ENCODE measurements around the gene STAT5B. TPM values are rescaled to one million over a fixed set of nuclear protein-coding genes. Genes with fewer than 3 reads are reported as not detected.
A peak's percentile ranks its signal among the peaks of the same experiment; 100 is the strongest.

The STAT5B gene
- total and polyA plus RNA-seq, 9 of the 15 experiments (the other 6 are each of a cell fraction or from before 2014, with no cell fraction given) = 20.8 to 176 (median 92.4) TPM

DNA sequence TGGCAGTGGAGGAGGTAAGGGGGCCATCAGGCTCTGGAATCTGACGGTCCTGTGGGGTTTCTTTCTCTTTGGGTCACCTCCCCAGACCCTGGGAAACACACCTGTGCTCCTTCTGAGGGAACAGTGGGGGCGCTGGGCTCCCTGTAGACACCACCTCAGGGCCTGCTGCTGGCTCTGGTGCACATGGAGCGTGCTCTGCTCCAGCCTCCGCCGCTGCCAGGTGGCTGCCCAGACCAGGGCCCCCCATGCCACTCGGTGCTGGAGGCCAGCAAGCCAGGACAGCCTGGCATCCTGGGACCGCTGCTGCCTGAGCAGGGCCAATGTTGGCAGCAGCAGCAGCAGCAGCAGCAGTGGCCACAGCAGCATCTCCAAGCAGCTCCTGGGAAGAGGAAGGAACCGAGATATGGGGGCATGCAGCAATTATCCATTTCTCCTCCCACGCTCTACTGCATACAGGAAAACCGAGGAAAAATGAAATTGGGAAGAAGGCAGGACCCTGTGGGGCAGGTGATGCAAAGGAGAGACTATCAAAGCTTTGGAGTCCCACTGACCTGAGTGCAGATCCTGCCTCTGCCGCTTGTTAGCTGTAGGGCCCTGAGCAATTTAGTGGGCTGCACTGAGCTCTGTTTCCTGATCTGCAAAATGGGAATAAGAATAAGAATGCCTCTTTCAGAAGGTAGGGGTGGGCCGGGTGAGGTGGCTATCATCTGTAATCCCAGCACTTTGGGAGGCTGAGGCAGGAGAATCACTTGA is 82.8 kb downstream of the STAT5B start (continued):
- TF ChIP-seq BCOR (IDR thresholded peaks at IDR 0.05) = peak; percentile 53
- no peak for TF ChIP-seq ETV5 (CRISPR knock-in tag; IDR thresholded peaks at IDR 0.05; ENCODE audit: low read depth)
- TF ChIP-seq NUFIP1 (IDR thresholded peaks at IDR 0.05; ENCODE audit: partially characterized antibody) = no peak

DNA sequence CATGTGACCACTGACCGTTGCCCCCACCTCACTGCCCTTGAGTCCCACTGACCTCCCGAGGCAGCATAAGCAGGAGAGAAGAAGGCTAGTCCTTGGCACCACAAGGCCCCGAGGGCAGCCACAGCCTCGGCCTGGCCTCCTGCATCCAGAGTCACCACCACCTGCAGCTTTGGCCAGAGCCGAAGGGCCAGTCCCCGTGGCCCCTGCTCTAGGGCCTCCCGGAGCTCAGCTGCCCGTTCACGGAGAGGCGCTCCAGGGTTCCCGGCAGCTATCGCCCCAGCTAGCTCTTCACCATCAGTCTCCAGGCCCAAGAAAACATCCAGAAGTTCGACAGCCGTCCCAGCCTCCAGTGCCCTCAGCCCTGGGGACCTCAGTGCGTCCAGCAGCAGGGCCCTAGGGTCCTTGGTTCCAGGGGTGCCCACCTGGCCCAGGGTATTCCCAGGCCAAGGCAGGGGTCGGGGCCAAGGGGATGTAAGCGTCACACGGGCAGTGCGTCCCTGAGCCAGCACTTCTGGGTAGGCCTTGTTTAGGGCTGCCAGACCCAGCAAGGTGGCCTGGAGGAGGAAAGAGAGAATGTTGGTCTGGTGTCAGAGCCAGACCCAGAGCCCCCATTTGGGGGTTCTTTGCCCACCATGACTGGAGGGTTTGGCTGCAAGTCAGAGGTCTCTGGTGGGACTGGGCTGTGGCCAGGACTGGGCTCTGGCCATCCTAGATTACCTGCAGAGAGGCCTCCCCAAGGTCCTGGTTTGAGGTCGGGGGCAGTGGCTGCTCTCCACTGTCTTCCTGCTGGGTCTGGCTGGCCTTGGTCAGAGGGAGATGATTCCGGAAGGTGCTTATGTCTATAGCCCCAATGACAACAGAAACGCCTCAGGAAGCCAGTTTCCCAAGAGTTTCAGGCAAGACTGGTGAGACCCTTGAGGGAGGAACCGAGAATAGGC is 83.7 kb downstream of the STAT5B start:
- Histone ChIP-seq H3K4me3 (no peak overlapping the region), H3K27ac (ENCODE audit: extremely low read depth, low read depth, low read length) (no peak overlapping the region), H3K79me2 (ENCODE audit: control insufficient read depth, insufficient read depth, low read length) (peaks cover 11% of the 10 kb centered on the region; the same call in 2 of the 3 replicates), H3K36me3 (ENCODE audit: control insufficient read depth, insufficient read depth, low read length) (peaks cover 2% of the 10 kb centered on the region; the same call in 1 of the 3 replicates), H3K9me1 (ENCODE audit: control insufficient read depth, insufficient read depth, low read length) (no peaks in the 10 kb centered on the region), H4K20me1 (replicated peaks; ENCODE audit: control insufficient read depth, insufficient read depth, low read length) (no peaks in the 10 kb centered on the region), H3K9me3 (replicated peaks; ENCODE audit: control insufficient read depth, insufficient read depth, low read depth, low read length) (no peaks in the 10 kb centered on the region), H3K9ac (ENCODE audit: insufficient read depth in 1 of 2, low read depth in 2 of 2, low read length in 2 of 2) (peak overlapping the region in 1 of 2 experiments; percentile 57; a peak in 2 of 4 replicates), H3K27me3 (ENCODE audit: control insufficient read depth in 2 of 2, insufficient read depth in 2 of 2, low read length in 2 of 2) (no peaks in the 10 kb centered on the region), H3K4me1 (replicated peaks in 1 of 2; ENCODE audit: control insufficient read depth in 2 of 2, insufficient read depth in 2 of 2, low read length in 2 of 2) (peaks cover 6 to 29% of the 10 kb centered on the region in 2 experiments; a peak in 3 of 5 replicates), H2AFZ (ENCODE audit: low read depth, low read length) (no peak overlapping the region), H3K4me2 (ENCODE audit: insufficient read depth, low read length) (no peak overlapping the region)
- no peak for ATAC-seq
- no peak for FAIRE-seq
- TF ChIP-seq RB1 (IDR thresholded peaks at IDR 0.05; ENCODE audit: low read depth) (no peak), HDAC1 (IDR thresholded peaks at IDR 0.05) (no peak), KLF1 (tag; IDR thresholded peaks at IDR 0.05) (no peak), CBX8 (IDR thresholded peaks at IDR 0.05; ENCODE audit: borderline replicate concordance, extremely low read depth, low read depth, low read length, poor library complexity, severe bottlenecking) (no peak), SPI1 (IDR thresholded peaks at IDR 0.05; ENCODE audit: borderline replicate concordance, low read depth, low read length) (no peak), POLR2G (IDR thresholded peaks at IDR 0.05; ENCODE audit: low read depth, low read length) (peak; percentile 27; the same call in 1 of the 2 replicates)
- TF ChIP-seq, protein P1, sequence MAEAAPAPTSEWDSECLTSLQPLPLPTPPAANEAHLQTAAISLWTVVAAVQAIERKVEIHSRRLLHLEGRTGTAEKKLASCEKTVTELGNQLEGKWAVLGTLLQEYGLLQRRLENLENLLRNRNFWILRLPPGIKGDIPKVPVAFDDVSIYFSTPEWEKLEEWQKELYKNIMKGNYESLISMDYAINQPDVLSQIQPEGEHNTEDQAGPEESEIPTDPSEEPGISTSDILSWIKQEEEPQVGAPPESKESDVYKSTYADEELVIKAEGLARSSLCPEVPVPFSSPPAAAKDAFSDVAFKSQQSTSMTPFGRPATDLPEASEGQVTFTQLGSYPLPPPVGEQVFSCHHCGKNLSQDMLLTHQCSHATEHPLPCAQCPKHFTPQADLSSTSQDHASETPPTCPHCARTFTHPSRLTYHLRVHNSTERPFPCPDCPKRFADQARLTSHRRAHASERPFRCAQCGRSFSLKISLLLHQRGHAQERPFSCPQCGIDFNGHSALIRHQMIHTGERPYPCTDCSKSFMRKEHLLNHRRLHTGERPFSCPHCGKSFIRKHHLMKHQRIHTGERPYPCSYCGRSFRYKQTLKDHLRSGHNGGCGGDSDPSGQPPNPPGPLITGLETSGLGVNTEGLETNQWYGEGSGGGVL (CRISPR knock-in tag; IDR thresholded peaks at IDR 0.05) = no peak
- TF ChIP-seq, protein P2, sequence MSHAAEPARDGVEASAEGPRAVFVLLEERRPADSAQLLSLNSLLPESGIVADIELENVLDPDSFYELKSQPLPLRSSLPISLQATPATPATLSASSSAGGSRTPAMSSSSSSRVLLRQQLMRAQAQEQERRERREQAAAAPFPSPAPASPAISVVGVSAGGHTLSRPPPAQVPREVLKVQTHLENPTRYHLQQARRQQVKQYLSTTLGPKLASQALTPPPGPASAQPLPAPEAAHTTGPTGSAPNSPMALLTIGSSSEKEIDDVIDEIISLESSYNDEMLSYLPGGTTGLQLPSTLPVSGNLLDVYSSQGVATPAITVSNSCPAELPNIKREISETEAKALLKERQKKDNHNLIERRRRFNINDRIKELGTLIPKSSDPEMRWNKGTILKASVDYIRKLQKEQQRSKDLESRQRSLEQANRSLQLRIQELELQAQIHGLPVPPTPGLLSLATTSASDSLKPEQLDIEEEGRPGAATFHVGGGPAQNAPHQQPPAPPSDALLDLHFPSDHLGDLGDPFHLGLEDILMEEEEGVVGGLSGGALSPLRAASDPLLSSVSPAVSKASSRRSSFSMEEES (CRISPR knock-in tag; IDR thresholded peaks at IDR 0.05) = peak; percentile 28; the same call in 1 of the 2 replicates
- ChIA-PET POLR2A (interaction anchor here (1.2 kb wide), 1 partner anchor 17 kb away, joined by 3 read pairs; no protein-coding TSS in a partner anchor), CTCF (ENCODE audit: low intra/inter-chr PET ratio) (no interaction called here)
- intact Hi-C loops (cut with micrococcal nuclease) = no loop called here
- WGBS (ENCODE audit: insufficient coverage, low coverage, missing lambda C conversion rate) = 90% methylated on average over 22 of the region's 23 CpGs
- DNase-seq (ENCODE audit: extremely low read depth in 1 of 4, low spot score in 3 of 4) = no peak
- in situ Hi-C loops (cut with MboI) = no loop called here
- BruUV-seq (replicated peaks) = no TSS peak

All from K562 (cell line).